Measurements from ENCODE around the gene MAP2K3. TPM values are rescaled to one million over a fixed set of nuclear protein-coding genes. Genes with fewer than 3 reads are reported as not detected.

Gene MAP2K3
- polyA plus RNA-seq, 1 donor (not counting 4 experiments of a cell fraction or from before 2014, with no cell fraction given) = 22.4 TPM

- H3K27ac ChIP-seq (ENCODE audit: control insufficient read depth, insufficient read depth, low read length) = no peak overlapping the region
- H3K4me3 ChIP-seq (ENCODE audit: control insufficient read depth in 2 of 3, extremely low read depth in 1 of 3, insufficient read depth in 2 of 3, low read depth in 1 of 3, low read length in 3 of 3) = no peak overlapping the region
- no peak overlapping the region for H2AFZ ChIP-seq (ENCODE audit: control insufficient read depth, low read length)
- peaks cover 30% of the 10 kb centered on the region for H3K79me2 ChIP-seq (ENCODE audit: control insufficient read depth, insufficient read depth, low read length)
- no peaks in the 10 kb centered on the region for H3K27me3 ChIP-seq (ENCODE audit: control insufficient read depth, extremely low read depth, insufficient read depth, low read length)
- DNase-seq (ENCODE audit: low read depth, low spot score) (no peak), FAIRE-seq (peak; percentile 26)
- H3K36me3 ChIP-seq (ENCODE audit: control insufficient read depth in 2 of 2, extremely low read depth in 1 of 2, insufficient read depth in 2 of 2, low read length in 2 of 2) = no peaks in the 10 kb centered on the region
- no peak overlapping the region for H3K9ac ChIP-seq (ENCODE audit: control insufficient read depth, extremely low read depth, insufficient read depth, low read length)
- peaks cover 5% of the 10 kb centered on the region for H4K20me1 ChIP-seq (ENCODE audit: control insufficient read depth, extremely low read depth, insufficient read depth, low read length)
- H3K9me1 ChIP-seq (ENCODE audit: control insufficient read depth, extremely low read depth, insufficient read depth, low read length) = no peaks in the 10 kb centered on the region
- H3K4me1 ChIP-seq (ENCODE audit: control insufficient read depth, extremely low read depth, insufficient read depth, low read length) = peaks cover 33% of the 10 kb centered on the region
- H3K9me3 ChIP-seq (ENCODE audit: control insufficient read depth, low read depth, low read length) = no peaks in the 10 kb centered on the region
- no peak overlapping the region for H3K4me2 ChIP-seq (ENCODE audit: control insufficient read depth, extremely low read depth, insufficient read depth, low read depth, low read length)
- TF ChIP-seq EZH2 (IDR thresholded peaks at IDR 0.05; ENCODE audit: low read length) (no peak), CTCF (optimal IDR thresholded peaks at IDR 0.05 in 1 of 3, IDR thresholded peaks at IDR 0.05 in 1 of 3, conservative IDR thresholded peaks at IDR 0.05 in 1 of 3; ENCODE audit: extremely low read depth in 1 of 3, insufficient read depth in 2 of 3, low read length in 3 of 3) (no peak)
- dilution Hi-C loops (cut with MboI; ENCODE audit: extremely low pct_ligation_motif_present, low sequenced_read_pairs) = no loop called here
Observed at GRCh38 chr17:21282850-21283249, 1.7 kb upstream of the MAP2K3 start.

- no peak for FAIRE-seq
Observed at GRCh38 chr17:21283482-21284318, 811 bp upstream of the MAP2K3 start.

More at GRCh38 chr17:21283482-21284318, 811 bp upstream of the MAP2K3 start:
- no peaks in the 10 kb centered on the region for H3K36me3 ChIP-seq (ENCODE audit: control insufficient read depth in 2 of 2, extremely low read depth in 1 of 2, insufficient read depth in 2 of 2, low read length in 2 of 2)
- peak overlapping the region; percentile 81 for H3K4me2 ChIP-seq (ENCODE audit: control insufficient read depth, extremely low read depth, insufficient read depth, low read depth, low read length)
- H3K9me3 ChIP-seq (ENCODE audit: control insufficient read depth, low read depth, low read length) = no peaks in the 10 kb centered on the region
- H3K79me2 ChIP-seq (ENCODE audit: control insufficient read depth, insufficient read depth, low read length) = peaks cover 37% of the 10 kb centered on the region
- no peaks in the 10 kb centered on the region for H3K27me3 ChIP-seq (ENCODE audit: control insufficient read depth, extremely low read depth, insufficient read depth, low read length)
- H3K9ac ChIP-seq (ENCODE audit: control insufficient read depth, extremely low read depth, insufficient read depth, low read length) = peak overlapping the region; percentile 83
- H3K4me3 ChIP-seq (ENCODE audit: control insufficient read depth in 2 of 3, extremely low read depth in 1 of 3, insufficient read depth in 2 of 3, low read depth in 1 of 3, low read length in 3 of 3) = peak overlapping the region; percentile 32 to 78 (median 77)
- dilution Hi-C loops (cut with MboI; ENCODE audit: extremely low pct_ligation_motif_present, low sequenced_read_pairs) = no loop called here
- H3K9me1 ChIP-seq (ENCODE audit: control insufficient read depth, extremely low read depth, insufficient read depth, low read length) = no peaks in the 10 kb centered on the region
- H4K20me1 ChIP-seq (ENCODE audit: control insufficient read depth, extremely low read depth, insufficient read depth, low read length) = peaks cover 8% of the 10 kb centered on the region
- H3K27ac ChIP-seq (ENCODE audit: control insufficient read depth, insufficient read depth, low read length) = no peak overlapping the region
- peaks cover 41% of the 10 kb centered on the region for H3K4me1 ChIP-seq (ENCODE audit: control insufficient read depth, extremely low read depth, insufficient read depth, low read length)
- TF ChIP-seq CTCF (optimal IDR thresholded peaks at IDR 0.05 in 1 of 3, IDR thresholded peaks at IDR 0.05 in 1 of 3, conservative IDR thresholded peaks at IDR 0.05 in 1 of 3; ENCODE audit: extremely low read depth in 1 of 3, insufficient read depth in 2 of 3, low read length in 3 of 3) (no peak), EZH2 (IDR thresholded peaks at IDR 0.05; ENCODE audit: low read length) (no peak)
- peak overlapping the region; percentile 51 for H2AFZ ChIP-seq (ENCODE audit: control insufficient read depth, low read length)
- no peak for DNase-seq (ENCODE audit: low read depth, low spot score)
